NCI-H1105 (cell line): ENCODE data around the gene RIC3.

Experiments used
- DNase-seq: peaks from one replicate; lab custom pipeline; 2025; lab: John Stamatoyannopoulos, UW

The RIC3 gene

GRCh38 chr11:8087185-8087584, 81.6 kb downstream of the RIC3 start:
- DNase-seq, result no peak

- DNase-seq, result no peak
Observed at GRCh38 chr11:8086571-8086970, 82.3 kb downstream of the RIC3 start.

DNA sequence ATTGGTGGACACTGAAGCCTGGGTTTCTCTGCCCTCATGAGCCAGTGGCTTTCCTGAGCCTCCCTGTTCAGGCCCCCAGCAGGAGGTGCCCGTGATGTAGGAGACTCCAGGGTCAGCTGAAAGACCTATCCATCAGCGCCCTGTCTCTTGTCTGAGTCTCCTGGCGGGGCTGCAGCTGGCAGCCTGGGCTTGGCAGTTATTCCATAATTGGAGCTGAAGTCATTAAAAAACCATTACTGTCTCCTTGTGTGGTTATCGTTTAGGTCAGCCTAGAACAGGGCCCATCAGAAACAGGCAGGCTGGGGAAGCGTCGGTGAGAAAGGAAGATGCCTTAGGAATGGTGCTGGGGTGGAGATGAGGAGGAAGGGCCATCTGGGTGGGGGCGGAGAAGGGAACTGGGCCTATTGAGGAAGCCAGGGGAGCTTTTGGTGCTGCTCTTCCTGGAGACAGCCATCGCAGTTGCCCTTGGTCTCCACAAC, 82.8 kb downstream of the RIC3 start:
- peak; percentile 87 for DNase-seq

- DNase-seq, result no peak
Observed at GRCh38 chr11:8085011-8085645, 83.7 kb downstream of the RIC3 start.

- no peak for DNase-seq
Observed at GRCh38 chr11:8084352-8084751, 84.5 kb downstream of the RIC3 start.

GRCh38 chr11:8083871-8084281, 84.9 kb downstream of the RIC3 start:
- DNase-seq, result no peak

DNA sequence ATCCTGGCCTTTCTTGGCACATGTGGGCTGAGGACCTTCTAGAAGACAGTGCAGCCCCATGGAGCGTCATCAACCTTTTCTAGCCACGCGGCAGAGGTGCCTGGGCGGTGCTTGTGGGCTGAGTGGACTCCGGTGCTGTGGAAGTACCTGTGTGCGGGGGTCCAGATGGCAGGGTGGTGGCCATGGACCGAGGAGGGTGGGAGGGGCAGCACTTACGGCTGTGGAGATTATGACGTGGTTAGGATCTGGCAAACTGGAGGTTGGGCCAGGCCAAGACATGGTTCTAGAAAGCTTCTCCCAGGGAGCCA, 85.8 kb downstream of the RIC3 start:
- no peak for DNase-seq

- DNase-seq, result peak; percentile 53
Observed at GRCh38 chr11:8082391-8083087, 86.3 kb downstream of the RIC3 start.

GRCh38 chr11:8081591-8082250, 87.1 kb downstream of the RIC3 start:
- no peak for DNase-seq

GRCh38 chr11:8080674-8081590, 87.9 kb downstream of the RIC3 start, which contains the start of gene TUB:
TUB (plus strand) TSS chr11:8081211; CDS start chr11:8081511, 300 bp downstream.
- DNase-seq, result peak; percentile 45

- DNase-seq, result no peak
Observed at GRCh38 chr11:8080069-8080670, 88.7 kb downstream of the RIC3 start.

- DNase-seq, result no peak
Observed at GRCh38 chr11:8079111-8079675, 89.6 kb downstream of the RIC3 start.

DNA sequence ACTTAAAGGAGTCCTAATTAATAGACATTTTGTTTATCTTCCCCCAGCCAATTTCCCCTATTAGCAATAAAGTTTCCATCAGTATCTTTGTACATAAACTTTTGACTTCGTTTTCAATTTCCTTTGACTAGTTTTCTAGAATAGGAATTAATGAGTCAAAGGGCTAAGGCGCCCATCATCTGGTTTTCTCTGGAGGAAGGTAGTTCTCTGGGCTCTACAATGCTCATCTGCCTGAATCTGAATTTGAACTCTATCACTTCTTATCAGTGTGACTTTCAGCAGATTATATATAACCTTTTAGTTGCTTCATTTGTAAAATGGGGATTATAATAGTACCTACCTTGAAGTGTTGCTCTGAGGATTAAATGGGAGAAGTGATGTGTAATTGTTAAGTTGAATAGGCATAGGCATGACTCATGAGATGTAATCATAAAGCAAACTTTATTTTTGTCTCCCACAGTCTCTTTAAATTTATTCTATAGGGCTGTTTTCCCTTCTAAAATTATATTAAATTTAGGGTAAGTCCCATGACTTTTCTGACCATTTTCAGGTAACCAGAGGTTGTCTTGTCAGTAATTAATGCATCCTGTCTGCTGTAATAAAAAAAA, 93.6 kb downstream of the RIC3 start:
- DNase-seq, result no peak

DNA sequence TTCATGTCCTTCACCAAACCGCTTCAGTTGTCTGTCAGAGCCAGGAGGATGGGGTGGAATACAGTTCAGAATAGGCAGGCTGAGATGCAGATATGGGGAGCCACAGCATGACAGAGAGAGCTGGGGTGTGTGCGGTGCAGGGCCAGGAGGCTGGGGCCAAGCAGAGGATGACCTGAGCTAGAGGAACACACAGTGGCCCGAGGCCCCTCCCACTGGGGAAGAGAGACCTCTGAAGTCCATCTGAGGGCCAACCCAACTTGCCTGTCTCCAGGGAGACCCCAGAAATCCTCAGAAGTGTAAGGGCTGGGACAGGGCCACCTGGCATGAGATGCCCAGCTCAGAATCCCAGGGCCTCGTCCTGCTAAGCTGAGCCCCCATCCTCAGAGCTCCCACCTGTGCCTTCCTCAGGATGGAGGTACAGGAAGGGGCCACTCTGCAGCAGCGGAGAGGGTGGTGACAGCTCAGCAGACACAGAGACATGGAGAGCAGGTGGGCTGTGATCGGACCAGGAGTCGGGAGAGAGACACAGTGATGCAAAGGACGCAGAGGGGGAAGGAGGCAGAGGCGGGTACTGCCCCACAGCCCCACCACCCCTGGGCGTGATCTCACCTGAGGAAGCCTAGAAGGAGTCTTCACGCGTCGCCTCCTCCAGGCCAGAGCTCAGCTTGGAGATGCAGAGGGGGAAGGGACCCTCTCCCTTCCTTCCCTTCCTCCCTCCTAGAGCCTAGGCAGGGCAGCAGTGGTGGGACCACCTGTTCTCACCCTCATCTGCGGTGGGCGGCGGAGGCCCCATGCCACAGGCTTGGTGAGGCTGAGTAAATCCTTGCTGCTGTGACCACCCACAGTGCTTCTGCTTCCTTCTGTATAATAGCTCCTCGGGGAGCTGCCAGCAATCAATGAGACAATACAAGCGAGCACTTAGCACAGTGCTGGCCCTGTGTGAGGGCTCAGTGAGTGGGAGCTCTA, 96.9 kb downstream of the RIC3 start:
- DNase-seq, result no peak

DNA sequence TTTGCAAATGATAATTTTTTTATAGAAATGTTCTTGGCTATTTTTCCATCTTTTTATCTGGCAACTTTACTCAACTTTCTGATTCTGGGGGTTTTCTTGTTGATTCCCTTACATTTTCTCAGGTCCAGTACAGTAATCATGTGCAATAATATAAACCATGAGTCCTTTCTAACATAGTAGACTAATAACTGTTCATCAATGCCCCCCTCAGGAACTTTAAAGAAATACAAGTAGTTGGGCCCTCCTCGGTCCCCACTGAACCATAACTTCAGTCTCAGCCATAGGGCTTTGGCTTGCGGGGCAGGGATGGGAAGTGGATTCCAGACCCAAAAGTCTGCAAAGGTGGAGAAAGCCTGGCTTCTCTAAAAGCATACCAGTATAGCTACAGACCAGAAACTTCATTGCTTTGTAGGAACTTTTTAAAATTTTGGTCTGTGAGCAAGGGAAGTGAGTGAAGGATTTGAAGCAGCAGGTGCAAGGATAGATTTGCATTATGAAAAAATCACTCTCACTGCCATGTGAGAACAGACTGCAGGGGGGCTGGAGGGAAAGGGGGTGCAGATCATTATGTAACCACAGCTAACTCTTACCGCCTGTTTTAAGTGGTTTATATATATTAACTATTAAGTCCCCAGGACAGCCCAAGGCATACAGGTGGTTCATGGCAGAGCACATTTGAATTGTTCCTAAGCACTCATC, 98.3 kb downstream of the RIC3 start:
- peak; percentile 10 for DNase-seq

DNA sequence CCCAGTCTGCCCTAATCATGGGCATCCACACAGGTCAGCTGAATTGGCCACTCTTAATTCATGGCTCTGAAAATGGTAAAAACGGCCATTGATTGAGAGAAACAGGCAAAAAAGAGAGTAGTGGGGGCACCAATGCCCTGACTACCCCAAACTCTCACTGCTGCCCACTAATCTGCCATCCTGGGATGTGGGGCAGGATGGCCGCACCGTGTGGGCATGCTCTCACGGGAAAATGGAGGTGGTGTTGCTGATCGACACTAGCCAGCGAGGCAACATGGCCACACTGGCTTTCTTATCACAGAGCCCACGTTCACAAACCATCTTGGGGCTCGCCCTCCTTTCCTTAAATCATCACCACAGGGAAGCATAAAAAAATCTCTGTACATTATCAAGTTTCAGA, 99.1 kb downstream of the RIC3 start:
- no peak for DNase-seq

DNA sequence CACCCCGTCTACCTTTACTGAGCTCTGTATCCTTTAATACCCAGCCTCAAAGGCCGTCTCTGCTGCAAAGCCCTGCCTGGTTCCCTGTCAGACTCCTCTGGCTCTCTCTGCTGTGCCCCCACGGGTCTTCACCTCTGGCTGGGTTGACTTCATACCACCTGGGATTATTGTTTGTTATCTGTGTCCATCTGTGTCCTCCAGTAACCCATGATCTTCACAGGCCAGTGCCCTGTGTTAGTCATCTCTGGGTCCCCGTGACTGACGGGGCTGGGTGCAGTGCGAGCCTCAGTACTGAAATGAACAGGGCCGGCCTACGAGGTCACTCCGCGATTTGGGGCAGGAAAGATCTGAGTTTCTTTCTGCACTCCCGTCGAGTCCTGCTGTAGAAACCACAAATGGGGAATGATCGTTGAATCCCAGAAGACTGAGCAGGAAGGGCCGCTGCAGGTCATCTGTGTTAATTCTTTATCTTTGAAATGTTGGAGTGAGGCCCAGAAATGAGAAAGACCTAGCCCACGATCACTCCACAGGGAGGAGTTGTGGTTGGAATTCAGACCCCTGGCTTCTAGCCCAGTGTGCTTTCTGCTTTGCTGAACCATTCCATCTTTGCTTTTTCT, 100.1 kb downstream of the RIC3 start:
- peak; percentile 26 for DNase-seq

GRCh38 chr11:8067929-8068575, 100.8 kb downstream of the RIC3 start:
- no peak for DNase-seq
